Fibroblast of villous mesenchyme (primary cell): Measurements from ENCODE around the gene TNS4. TPM values are rescaled to one million over a fixed set of nuclear protein-coding genes. Genes with fewer than 3 reads are reported as not detected.

Experiments
- DNase-seq: peaks from one replicate; pipeline ENCODE4 v3.0.0-alpha.2; 2010; ENCODE audit warnings: low read depth
- H3K4me3 ChIP-seq: 2 replicates; pipeline ENCODE4 v1.5.1; 2011; ENCODE audit warnings: low read depth, mild to moderate bottlenecking, low read length
- total RNA-seq: library from RNA; depleted of rRNA; stranded (reverse); fragments of >200 nt; gene quantifications from 2 replicates; pipeline ENCODE4 v1.2.3, GENCODE V29; 2012
- TF ChIP-seq, protein P1 (sequence below): IDR thresholded peaks from 2 replicates; pipeline ENCODE4 v1.5.1; 2012; ENCODE audit warnings: low read depth, mild to moderate bottlenecking, low read length; ENCODE audit not compliant: insufficient read depth

Gene TNS4
- total RNA-seq, 1 donor = not detected

DNA sequence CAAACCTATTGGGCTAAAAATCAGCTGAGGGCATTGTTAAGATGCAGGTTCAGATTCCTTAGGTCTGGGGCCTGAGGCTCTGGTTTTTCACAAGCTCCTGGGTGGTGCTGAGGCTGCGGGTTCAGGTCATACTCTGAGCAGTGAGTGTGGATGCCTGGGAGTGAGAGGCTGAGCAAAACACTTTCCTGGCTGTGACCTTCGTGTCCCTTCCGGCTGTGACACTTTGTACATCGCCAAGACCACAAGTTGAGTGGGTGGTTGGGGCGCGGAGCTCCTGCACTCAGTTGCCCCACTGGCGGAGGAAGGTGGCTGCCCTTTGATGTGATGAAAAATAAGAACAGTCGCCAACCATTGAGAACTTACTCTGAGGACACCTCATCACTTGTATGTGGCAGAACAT is 39.0 kb upstream of the TNS4 start:
- H3K4me3 ChIP-seq = no peak overlapping the region
- no peak for DNase-seq
- TF ChIP-seq, protein P1, sequence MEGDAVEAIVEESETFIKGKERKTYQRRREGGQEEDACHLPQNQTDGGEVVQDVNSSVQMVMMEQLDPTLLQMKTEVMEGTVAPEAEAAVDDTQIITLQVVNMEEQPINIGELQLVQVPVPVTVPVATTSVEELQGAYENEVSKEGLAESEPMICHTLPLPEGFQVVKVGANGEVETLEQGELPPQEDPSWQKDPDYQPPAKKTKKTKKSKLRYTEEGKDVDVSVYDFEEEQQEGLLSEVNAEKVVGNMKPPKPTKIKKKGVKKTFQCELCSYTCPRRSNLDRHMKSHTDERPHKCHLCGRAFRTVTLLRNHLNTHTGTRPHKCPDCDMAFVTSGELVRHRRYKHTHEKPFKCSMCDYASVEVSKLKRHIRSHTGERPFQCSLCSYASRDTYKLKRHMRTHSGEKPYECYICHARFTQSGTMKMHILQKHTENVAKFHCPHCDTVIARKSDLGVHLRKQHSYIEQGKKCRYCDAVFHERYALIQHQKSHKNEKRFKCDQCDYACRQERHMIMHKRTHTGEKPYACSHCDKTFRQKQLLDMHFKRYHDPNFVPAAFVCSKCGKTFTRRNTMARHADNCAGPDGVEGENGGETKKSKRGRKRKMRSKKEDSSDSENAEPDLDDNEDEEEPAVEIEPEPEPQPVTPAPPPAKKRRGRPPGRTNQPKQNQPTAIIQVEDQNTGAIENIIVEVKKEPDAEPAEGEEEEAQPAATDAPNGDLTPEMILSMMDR = no peak

DNA sequence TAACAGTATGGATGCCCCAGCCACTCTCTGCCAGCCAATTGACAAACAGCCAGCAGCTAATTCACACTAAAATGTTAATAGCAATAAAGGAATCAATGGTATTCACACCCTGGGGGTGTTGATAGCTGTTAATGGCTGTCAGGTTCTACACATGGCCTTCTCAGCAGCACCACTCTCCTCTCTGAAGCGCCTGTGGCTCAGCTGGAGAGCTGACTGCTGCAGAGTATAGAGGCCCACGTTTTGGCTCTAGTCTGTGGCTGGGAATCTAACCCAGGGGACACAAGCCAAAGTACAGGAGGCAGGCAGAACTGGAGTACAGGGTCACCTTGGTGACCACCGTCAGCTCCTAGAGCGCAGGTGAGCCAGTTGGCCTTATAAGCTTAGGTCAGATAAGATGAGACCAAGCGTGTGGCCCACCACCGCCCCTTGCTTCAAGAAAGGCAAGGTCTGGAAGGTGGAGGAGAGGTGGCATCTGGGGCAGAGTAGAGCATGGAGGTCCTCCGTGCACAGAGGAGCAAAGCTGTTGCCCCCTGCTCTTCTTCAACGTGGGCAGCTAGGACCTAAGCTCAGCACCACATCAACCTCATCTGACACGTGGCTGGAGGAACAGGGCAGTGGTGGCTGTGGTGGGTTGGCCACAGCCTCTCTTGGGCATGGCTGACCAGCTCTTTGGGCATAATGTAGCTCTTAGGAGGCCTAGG is 38.4 kb upstream of the TNS4 start:
- TF ChIP-seq, protein P1 = no peak
- DNase-seq = no peak
- no peak overlapping the region for H3K4me3 ChIP-seq

DNA sequence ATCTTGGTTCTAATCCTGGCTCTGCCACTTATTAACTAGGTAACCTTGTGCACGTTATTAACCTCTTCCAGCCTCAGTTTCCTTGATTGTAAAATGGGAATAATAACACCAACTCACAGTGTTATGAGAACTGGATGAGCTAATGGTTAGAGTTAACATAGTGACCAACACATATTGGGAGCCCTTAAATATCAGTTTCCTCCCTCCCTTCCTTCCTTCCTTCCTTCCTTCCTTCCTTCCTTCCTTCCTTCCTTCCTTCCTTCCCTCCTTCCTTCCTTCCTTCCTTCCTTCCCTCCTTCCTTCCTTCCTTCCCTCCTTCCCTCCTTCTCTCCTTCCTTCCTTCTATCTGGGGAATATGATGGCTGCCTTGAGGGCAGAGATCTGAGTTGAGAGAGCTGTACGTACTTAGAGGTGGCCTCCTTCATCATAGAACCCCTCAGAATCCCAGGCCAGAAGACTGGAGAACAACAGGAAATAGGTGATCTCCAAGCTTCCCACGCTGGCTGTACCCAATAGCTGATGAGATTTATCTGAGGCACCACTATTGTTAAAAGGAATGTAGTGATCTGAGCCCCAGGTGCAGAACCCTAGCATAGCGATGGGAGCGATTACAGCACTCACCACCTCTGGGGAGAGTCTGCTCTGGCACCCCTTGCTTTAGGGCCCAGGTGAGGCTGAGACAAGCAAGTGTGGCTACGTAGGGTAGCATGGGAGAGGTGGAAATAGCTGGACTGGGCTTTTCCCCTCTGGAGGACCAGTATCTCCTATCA is 37.7 kb upstream of the TNS4 start:
- H3K4me3 ChIP-seq = no peak overlapping the region
- TF ChIP-seq, protein P1 = no peak
- DNase-seq = no peak

DNA sequence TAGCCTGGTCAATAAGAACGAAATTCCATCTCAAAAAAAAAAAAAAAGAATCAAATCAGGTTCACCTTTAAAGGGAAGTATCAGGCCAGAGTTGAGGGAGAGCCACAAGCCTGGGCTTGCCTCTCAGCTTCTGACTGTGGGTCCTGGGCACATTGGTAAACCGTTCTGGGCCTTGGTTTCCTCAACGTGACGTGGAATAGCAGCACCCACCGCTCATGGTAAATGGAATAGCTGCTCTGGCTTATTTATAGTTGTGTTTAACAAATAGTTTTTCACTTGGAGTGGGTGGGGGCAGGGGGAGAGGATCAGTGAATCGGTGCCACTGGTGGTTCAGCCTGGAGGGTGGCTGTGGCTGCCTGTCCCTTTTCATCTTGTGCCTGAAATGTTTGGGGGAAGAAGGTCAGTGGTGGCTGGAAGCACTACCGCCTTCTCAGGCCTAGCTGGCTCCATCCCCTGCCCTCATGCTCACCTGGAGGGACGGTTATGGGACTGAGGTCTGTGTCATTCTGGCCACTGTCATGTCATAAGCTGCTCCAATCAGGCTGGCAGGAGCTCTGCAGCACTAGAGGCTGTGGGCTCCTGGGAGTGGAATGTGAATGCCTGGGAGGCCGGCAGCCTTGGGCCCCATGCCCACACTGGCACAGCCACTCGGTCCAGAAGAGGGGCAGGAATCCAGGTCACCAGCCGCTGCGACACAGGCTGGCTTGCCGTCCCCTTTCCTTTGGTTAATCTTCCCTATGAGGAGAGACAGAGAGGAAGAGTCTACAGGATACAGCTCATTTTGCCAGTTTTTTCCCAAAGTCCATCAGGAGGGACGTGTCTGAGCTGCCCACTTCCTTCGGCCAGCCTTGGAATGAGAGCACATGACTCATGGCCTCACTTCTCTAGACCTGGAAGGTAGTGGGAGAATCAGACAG is 36.9 kb upstream of the TNS4 start:
- TF ChIP-seq, protein P1 = no peak
- no peak for DNase-seq

DNA sequence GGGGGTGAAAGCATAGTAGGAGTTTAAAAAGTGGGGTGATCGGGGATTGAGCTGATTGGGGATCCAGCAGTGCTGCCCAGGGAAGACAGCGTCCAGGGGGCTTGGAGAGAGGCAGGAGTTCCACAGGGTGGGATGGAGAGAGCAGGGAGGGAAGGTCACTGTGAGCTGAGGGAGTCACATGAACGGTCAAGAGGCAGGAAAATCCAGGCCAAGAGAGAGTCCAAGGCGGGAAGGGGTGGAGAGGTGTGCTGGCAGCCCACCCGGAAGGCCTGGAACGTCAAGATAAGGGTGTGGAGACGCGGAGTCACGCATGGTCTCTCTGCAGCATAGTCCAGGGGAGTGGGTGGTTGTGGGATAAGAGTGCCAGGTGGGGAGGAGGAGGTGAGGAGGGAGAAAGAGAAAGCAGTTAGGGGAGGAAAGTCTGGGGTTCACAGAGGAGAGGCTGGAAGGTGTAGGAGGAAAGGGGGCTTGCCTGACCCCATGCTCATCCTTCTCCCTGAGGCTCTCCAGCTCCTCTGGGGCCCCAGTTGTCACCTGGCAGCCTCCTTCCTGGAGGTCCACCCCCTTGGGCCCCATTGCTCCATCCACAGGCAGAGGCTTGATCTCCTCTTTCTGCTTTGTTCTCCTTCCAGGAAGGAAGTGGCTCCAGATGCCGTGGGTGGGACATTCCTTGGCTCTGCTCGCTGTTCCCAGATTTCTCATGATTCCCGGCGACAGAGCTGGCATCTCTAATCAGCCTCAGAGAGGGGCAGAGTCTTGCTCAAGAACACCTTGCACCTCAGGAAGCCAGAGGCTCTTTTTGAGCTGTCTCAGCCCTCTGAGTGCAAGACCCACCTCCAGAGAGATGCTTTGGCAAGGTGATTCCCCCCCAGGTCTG is 35.1 kb upstream of the TNS4 start:
- TF ChIP-seq, protein P1 = no peak
- peak; percentile 57 for DNase-seq
- H3K4me3 ChIP-seq = no peak overlapping the region

More for the DNA sequence above, 36.9 kb upstream of the TNS4 start:
- no peak overlapping the region for H3K4me3 ChIP-seq

DNA sequence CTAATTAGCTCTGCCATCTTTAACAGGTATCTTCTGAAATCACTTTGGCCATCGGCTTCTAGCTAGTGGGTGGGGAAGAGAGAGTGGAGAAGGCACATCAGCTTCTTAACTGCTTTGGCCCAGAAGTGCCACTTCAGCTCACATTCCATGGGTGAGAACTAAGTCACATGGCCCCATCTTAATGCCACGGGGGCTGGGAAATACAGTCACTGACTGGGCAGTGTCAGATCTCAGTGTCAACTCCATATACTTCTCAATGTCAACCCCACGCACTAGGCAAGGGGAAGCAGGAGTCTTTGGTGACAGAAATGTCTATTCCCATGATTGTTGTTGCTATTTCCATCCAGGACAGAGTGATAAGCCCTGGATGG is 34.5 kb upstream of the TNS4 start:
- TF ChIP-seq, protein P1 = no peak
- no peak for DNase-seq
- no peak overlapping the region for H3K4me3 ChIP-seq
